ENCODE results near the gene TDP1. TPM values are rescaled to one million over a fixed set of nuclear protein-coding genes. Genes with fewer than 3 reads are reported as not detected.

TDP1 gene
- 12.4 to 18.9 TPM (median 15.5 TPM) in 5 replicates for total RNA-seq (2022; extraction: Qiagen RNA extraction; ENCODE audit: low read depth)

GRCh38 chr14:89955745-89956660 is at the start of gene TDP1:
TSS of gene TDP1 (plus strand) at chr14:89955927. CDS start at chr14:89963115, 7,188 bp downstream.

GRCh38 chr14:89954070-89955021 is 1.4 kb upstream of the TDP1 start, which contains the start of gene EFCAB11:
TSS of gene EFCAB11 (minus strand) at chr14:89954730. CDS start at chr14:89954660, 70 bp downstream.

GRCh38 chr14:90061685-90062126 is 106.0 kb downstream of the TDP1 start, which contains the start of gene KCNK13:
TSS of gene KCNK13 (plus strand) at chr14:90061994. CDS start at chr14:90062206, 212 bp downstream.

Other genes starting within 250 kb of the TDP1 start
- 10.4 to 13.5 TPM (median 12.5 TPM) in 5 replicates for gene EFCAB11, start 1.2 kb upstream of the TDP1 start, total RNA-seq (2022; extraction: Qiagen RNA extraction; ENCODE audit: low read depth)
- 0.09 to 0.21 TPM (median 0.13 TPM) in 5 replicates for gene KCNK13, start 106.1 kb downstream of the TDP1 start, total RNA-seq (2022; extraction: Qiagen RNA extraction; ENCODE audit: low read depth)

All from A549 treated with RU486 at 1 μM for 4 hours (cell line).